ENCODE results near the gene PARP11.

- TF ChIP-seq POLR2A (IDR thresholded peaks at IDR 0.05; ENCODE audit: low read depth, low read length) (no peak), TAF1 (IDR thresholded peaks at IDR 0.05; ENCODE audit: borderline replicate concordance, low read depth, low read length) (no peak)
Observed at GRCh38 chr12:3869865-3870264, 3.3 kb downstream of the PARP11 start.
